Testis (tissue), 2 donors: ENCODE data around the gene CSF2RB.

Experiments
- POLR2A ChIP-seq: fragments of 450-650 bp; IDR thresholded peaks from one replicate; pipeline ENCODE4 v1.6.1; 2017; ENCODE audit warnings: antibody characterized with exemption, mild to moderate bottlenecking, moderate library complexity
- TF ChIP-seq, protein P1 (sequence below), 3 experiments: fragments of 450-650 bp in 2 of 3; fragments of 200-600 bp in 1 of 3; sonication (generic) in 1 of 3; IDR thresholded peaks; one replicate each; pipeline ENCODE4 v1.5.1; 2016 to 2019; ENCODE audit warnings: antibody characterized with exemption in 3 of 3, mild to moderate bottlenecking in 2 of 3, moderate library complexity in 1 of 3

GRCh38 chr22:36865346-36865745, 48.1 kb upstream of the CSF2RB start:
- TF ChIP-seq, protein P1, sequence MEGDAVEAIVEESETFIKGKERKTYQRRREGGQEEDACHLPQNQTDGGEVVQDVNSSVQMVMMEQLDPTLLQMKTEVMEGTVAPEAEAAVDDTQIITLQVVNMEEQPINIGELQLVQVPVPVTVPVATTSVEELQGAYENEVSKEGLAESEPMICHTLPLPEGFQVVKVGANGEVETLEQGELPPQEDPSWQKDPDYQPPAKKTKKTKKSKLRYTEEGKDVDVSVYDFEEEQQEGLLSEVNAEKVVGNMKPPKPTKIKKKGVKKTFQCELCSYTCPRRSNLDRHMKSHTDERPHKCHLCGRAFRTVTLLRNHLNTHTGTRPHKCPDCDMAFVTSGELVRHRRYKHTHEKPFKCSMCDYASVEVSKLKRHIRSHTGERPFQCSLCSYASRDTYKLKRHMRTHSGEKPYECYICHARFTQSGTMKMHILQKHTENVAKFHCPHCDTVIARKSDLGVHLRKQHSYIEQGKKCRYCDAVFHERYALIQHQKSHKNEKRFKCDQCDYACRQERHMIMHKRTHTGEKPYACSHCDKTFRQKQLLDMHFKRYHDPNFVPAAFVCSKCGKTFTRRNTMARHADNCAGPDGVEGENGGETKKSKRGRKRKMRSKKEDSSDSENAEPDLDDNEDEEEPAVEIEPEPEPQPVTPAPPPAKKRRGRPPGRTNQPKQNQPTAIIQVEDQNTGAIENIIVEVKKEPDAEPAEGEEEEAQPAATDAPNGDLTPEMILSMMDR (IDR thresholded peaks at IDR 0.05): no peak
- TF ChIP-seq POLR2A: no peak
